Measurements from ENCODE around the gene AMZ2.
"Not testable (repeated sequence)": the region's sequence is repeated elsewhere in the genome, so short reads cannot be mapped to it uniquely, and the experiment has no call there.

GRCh38 chr17:68232741-68233140 lies 15.1 kb upstream of the AMZ2 start:
- not testable (repeated sequence) for TF ChIP-seq CREB1 (CRISPR knock-in tag; IDR thresholded peaks at IDR 0.05); CTCF (IDR thresholded peaks at IDR 0.05); ATF3 (CRISPR knock-in tag; conservative IDR thresholded peaks at IDR 0.05); SP1 (CRISPR knock-in tag; conservative IDR thresholded peaks at IDR 0.05); TEAD1 (CRISPR knock-in tag; IDR thresholded peaks at IDR 0.05); NFYB (CRISPR knock-in tag; conservative IDR thresholded peaks at IDR 0.05; ENCODE audit: low read depth); NR2C2 (CRISPR knock-in tag; IDR thresholded peaks at IDR 0.05)

Measured in WTC11 (cell line).